PC-3 (cell line): ENCODE data around the gene TINAGL1. TPM values are rescaled to one million over a fixed set of nuclear protein-coding genes. Genes with fewer than 3 reads are reported as not detected.

Experiments used
- ATAC-seq: fragments of 200-7000 bp; cut with Tn5 transposase; 2 replicates; pipeline ENCODE4 v1.9.1; 2020; ENCODE audit warnings: mild to moderate bottlenecking, moderate library complexity
- BruUV-seq: library from RNA; stranded (reverse); fragments of 400-500 nt; replicated peaks from 2 replicates; lab custom pipeline; 2021; lab: Mats Ljungman, UMichigan
- CTCF ChIA-PET: fragments of 300-600 bp; sonication (Branson Sonifier 250); formaldehyde crosslinking; loops from one replicate; lab custom pipeline; 2022; ENCODE audit warnings: antibody characterized with exemption; lab: Charles Lee
- POLR2A ChIA-PET: fragments of 300-600 bp; sonication (Branson Sonifier 250); formaldehyde crosslinking; loops from one replicate; lab custom pipeline; 2022; ENCODE audit warnings: antibody characterized with exemption; ENCODE audit not compliant: unreplicated experiment; lab: Charles Lee
- DNase-seq: peaks from one replicate; pipeline ENCODE4 v3.0.0-alpha.2; 2015
- H2AFZ ChIP-seq: fragments of 300-600 bp; sonication (generic); 2 replicates; pipeline ENCODE4 v1.6.0; 2016; ENCODE audit warnings: antibody characterized with exemption, low read length
- H3F3A ChIP-seq: fragments of 300-600 bp; sonication (generic); one replicate; pipeline ENCODE4 v1.6.0; 2017; ENCODE audit warnings: antibody characterized with exemption, low read length, control low read depth, mild to moderate bottlenecking; ENCODE audit not compliant: unreplicated experiment
- H3K27ac ChIP-seq: fragments of 300-600 bp; sonication (generic); 2 replicates; pipeline ENCODE4 v1.5.1; 2016; ENCODE audit warnings: mild to moderate bottlenecking, low read length
- H3K27me3 ChIP-seq: fragments of 300-600 bp; sonication (generic); 2 replicates; pipeline ENCODE4 v1.6.1; 2016; ENCODE audit warnings: low read length, mixed read lengths
- H3K36me3 ChIP-seq: fragments of 300-600 bp; sonication (generic); 2 replicates; pipeline ENCODE4 v1.6.1; 2016; ENCODE audit warnings: low read depth, mixed run types, low read length, mixed read lengths
- H3K4me1 ChIP-seq: fragments of 300-600 bp; sonication (generic); 2 replicates; pipeline ENCODE4 v1.5.1; 2016; ENCODE audit warnings: low read length; ENCODE audit not compliant: insufficient read depth
- H3K4me2 ChIP-seq: fragments of 300-600 bp; sonication (generic); 2 replicates; pipeline ENCODE4 v1.6.0; 2016; ENCODE audit warnings: low read length
- H3K4me3 ChIP-seq: fragments of 300-600 bp; sonication (generic); 2 replicates; pipeline ENCODE4 v1.5.1; 2016; ENCODE audit warnings: mild to moderate bottlenecking, low read length, mixed read lengths
- H3K79me2 ChIP-seq: fragments of 300-600 bp; sonication (generic); 2 replicates; pipeline ENCODE4 v1.6.1; 2017; ENCODE audit warnings: low read length, mixed read lengths
- H3K9ac ChIP-seq: fragments of 300-600 bp; sonication (generic); 2 replicates; pipeline ENCODE4 v1.6.0; 2016; ENCODE audit warnings: mild to moderate bottlenecking, low read length
- H3K9me2 ChIP-seq: fragments of 300-600 bp; sonication (generic); replicated peaks from 2 replicates; pipeline ENCODE4 v1.6.1; 2016; ENCODE audit warnings: mixed run types, low read length, mixed read lengths
- H3K9me3 ChIP-seq: fragments of 300-600 bp; sonication (generic); 2 replicates; pipeline ENCODE4 v1.6.1; 2016; ENCODE audit warnings: low read length, mixed read lengths
- H4K20me1 ChIP-seq: fragments of 300-600 bp; sonication (generic); 2 replicates; pipeline ENCODE4 v1.6.1; 2016; ENCODE audit warnings: low read length, mixed read lengths
- CTCF ChIP-seq: fragments of 300-600 bp; sonication (generic); conservative IDR thresholded peaks from 2 replicates; pipeline ENCODE4 v1.5.1; 2017; ENCODE audit warnings: antibody characterized with exemption, low read depth, mild to moderate bottlenecking, low read length
- EZH2 ChIP-seq: fragments of 300-600 bp; sonication (generic); IDR thresholded peaks from one replicate; pipeline ENCODE4 v1.6.1; 2017; ENCODE audit warnings: antibody characterized with exemption, mild to moderate bottlenecking, low read length; ENCODE audit not compliant: unreplicated experiment
- EZH2phosphoT487 ChIP-seq: fragments of 300-600 bp; sonication (generic); IDR thresholded peaks from 2 replicates; pipeline ENCODE4 v1.6.1; 2018; ENCODE audit warnings: mild to moderate bottlenecking, antibody characterized with exemption, low read length, borderline replicate concordance
- intact Hi-C: fragments of 100-400 bp; cut with micrococcal nuclease; formaldehyde crosslinking; loops from 2 replicates; pipeline ENCODE4 v1.9.0; 2023
- total RNA-seq: library from RNA; depleted of rRNA; stranded (reverse); fragments of >200 nt; gene quantifications from 2 replicates; pipeline ENCODE4 v1.2.3, GENCODE V29; 2014

The TINAGL1 gene
- total RNA-seq, 1 experiment from 2014 or later = 176 TPM

GRCh38 chr1:31621847-31622730, 45.8 kb downstream of the TINAGL1 start:
- Histone ChIP-seq H3K9me2 (no peaks in the 10 kb centered on the region), H3K9me3 (no peaks in the 10 kb centered on the region), H3K4me3 (no peak overlapping the region), H3K27ac (no peak overlapping the region), H3K4me2 (no peak overlapping the region), H3K4me1 (no peaks in the 10 kb centered on the region), H3K36me3 (no peaks in the 10 kb centered on the region), H3K27me3 (no peaks in the 10 kb centered on the region), H2AFZ (no peak overlapping the region), H3K79me2 (no peaks in the 10 kb centered on the region), H3F3A (no peaks in the 10 kb centered on the region), H4K20me1 (no peaks in the 10 kb centered on the region), H3K9ac (no peak overlapping the region)
- BruUV-seq = no TSS peak
- POLR2A ChIA-PET = no interaction called here
- TF ChIP-seq EZH2phosphoT487 (no peak), EZH2 (no peak), CTCF (no peak)
- DNase-seq (no peak), ATAC-seq (no peak)
- intact Hi-C loops = no loop called here
- CTCF ChIA-PET = no interaction called here

- intact Hi-C loops = no loop called here
- no peak for DNase-seq
- Histone ChIP-seq H3K36me3 (no peaks in the 10 kb centered on the region; the same call in 1 of the 2 replicates), H3K9me3 (no peaks in the 10 kb centered on the region), H2AFZ (no peak overlapping the region), H4K20me1 (no peaks in the 10 kb centered on the region), H3K4me3 (no peak overlapping the region), H3K27me3 (no peaks in the 10 kb centered on the region), H3K79me2 (no peaks in the 10 kb centered on the region), H3F3A (no peaks in the 10 kb centered on the region), H3K9me2 (no peaks in the 10 kb centered on the region), H3K9ac (no peak overlapping the region), H3K4me2 (no peak overlapping the region), H3K4me1 (no peaks in the 10 kb centered on the region), H3K27ac (no peak overlapping the region)
- CTCF ChIA-PET = no interaction called here
- POLR2A ChIA-PET = no interaction called here
- BruUV-seq = no TSS peak
- ATAC-seq = no peak
- TF ChIP-seq EZH2phosphoT487 = no peak
- TF ChIP-seq CTCF = no peak
- no peak for TF ChIP-seq EZH2
Measured at GRCh38 chr1:31623365-31623764, 47.0 kb downstream of the TINAGL1 start.

- Histone ChIP-seq H3K4me1 (no peaks in the 10 kb centered on the region), H2AFZ (no peak overlapping the region), H3K27ac (no peak overlapping the region), H3K9me2 (no peaks in the 10 kb centered on the region), H3K79me2 (no peaks in the 10 kb centered on the region), H3K27me3 (no peaks in the 10 kb centered on the region), H3K9me3 (no peaks in the 10 kb centered on the region), H3K9ac (no peak overlapping the region), H3K4me2 (no peak overlapping the region), H4K20me1 (no peaks in the 10 kb centered on the region), H3F3A (no peaks in the 10 kb centered on the region), H3K4me3 (no peak overlapping the region), H3K36me3 (no peaks in the 10 kb centered on the region; the same call in 1 of the 2 replicates)
- no TSS peak for BruUV-seq
- CTCF ChIA-PET = no interaction called here
- TF ChIP-seq CTCF (no peak), EZH2 (no peak), EZH2phosphoT487 (no peak)
- intact Hi-C loops = no loop called here
- POLR2A ChIA-PET = no interaction called here
- DNase-seq (no peak), ATAC-seq (no peak)
Measured at GRCh38 chr1:31624309-31624708, 48.0 kb downstream of the TINAGL1 start.
